HG02642 (cell line): ENCODE results near the gene BRCA2.

ENCODE experiments used
- ATAC-seq: cut with Tn5 transposase; IDR thresholded peaks from one replicate; pipeline ENCODE4 v1.9.1; 2021; ENCODE audit warnings: mild to moderate bottlenecking; ENCODE audit not compliant: unreplicated experiment, poor library complexity

BRCA2 gene

GRCh38 chr13:32315238-32316027, at the start of gene BRCA2, which contains the start of gene ZAR1L:
TSS of gene BRCA2 (plus strand) at chr13:32315508. CDS start at chr13:32316461, 953 bp downstream.
TSS of gene ZAR1L (minus strand) at chr13:32315363. CDS start at chr13:32311925, 3,438 bp downstream.
- peak; percentile 98 for ATAC-seq

GRCh38 chr13:32265726-32266125, 49.6 kb upstream of the BRCA2 start:
- no peak for ATAC-seq

GRCh38 chr13:32266130-32266529, 49.2 kb upstream of the BRCA2 start:
- ATAC-seq: no peak

GRCh38 chr13:32267836-32268439, 47.4 kb upstream of the BRCA2 start:
- ATAC-seq: peak; percentile 95

- no peak for ATAC-seq
These were observed 43.2 kb upstream of the BRCA2 start for GRCh38 chr13:32272021-32272683.

GRCh38 chr13:32277839-32278238, 37.5 kb upstream of the BRCA2 start:
- ATAC-seq: no peak

GRCh38 chr13:32278426-32278825, 36.9 kb upstream of the BRCA2 start:
- ATAC-seq: no peak

GRCh38 chr13:32281096-32281495, 34.2 kb upstream of the BRCA2 start:
- no peak for ATAC-seq

- ATAC-seq: no peak
These were observed 33.1 kb upstream of the BRCA2 start for GRCh38 chr13:32282096-32282711.

- no peak for ATAC-seq
These were observed 30.2 kb upstream of the BRCA2 start for GRCh38 chr13:32284927-32285632.

GRCh38 chr13:32285633-32285965, 29.7 kb upstream of the BRCA2 start:
- no peak for ATAC-seq

GRCh38 chr13:32297206-32297605, 18.1 kb upstream of the BRCA2 start:
- no peak for ATAC-seq

GRCh38 chr13:32298695-32299094, 16.6 kb upstream of the BRCA2 start:
- no peak for ATAC-seq

- ATAC-seq: no peak
These were observed 15.4 kb upstream of the BRCA2 start for GRCh38 chr13:32299893-32300292.

- no peak for ATAC-seq
These were observed 14.9 kb upstream of the BRCA2 start for GRCh38 chr13:32300406-32300805.

- no peak for ATAC-seq
These were observed 14.4 kb upstream of the BRCA2 start for GRCh38 chr13:32300920-32301319.

- ATAC-seq: no peak
These were observed 12.8 kb upstream of the BRCA2 start for GRCh38 chr13:32302461-32302860.

GRCh38 chr13:32305646-32306045, 9.7 kb upstream of the BRCA2 start:
- ATAC-seq: no peak

- peak; percentile 49 for ATAC-seq
These were observed 5.8 kb upstream of the BRCA2 start for GRCh38 chr13:32309312-32310133.
